GM21737 (cell line): ENCODE data around the gene RALGPS1.
"Not testable (repeated sequence)": the region's sequence is repeated elsewhere in the genome, so short reads cannot be mapped to it uniquely, and the experiment has no call there.

Source experiments
- ATAC-seq: cut with Tn5 transposase; IDR thresholded peaks from one replicate; pipeline ENCODE4 v1.9.1; 2021; ENCODE audit warnings: mild to moderate bottlenecking, moderate library complexity; ENCODE audit not compliant: unreplicated experiment

Gene RALGPS1

DNA sequence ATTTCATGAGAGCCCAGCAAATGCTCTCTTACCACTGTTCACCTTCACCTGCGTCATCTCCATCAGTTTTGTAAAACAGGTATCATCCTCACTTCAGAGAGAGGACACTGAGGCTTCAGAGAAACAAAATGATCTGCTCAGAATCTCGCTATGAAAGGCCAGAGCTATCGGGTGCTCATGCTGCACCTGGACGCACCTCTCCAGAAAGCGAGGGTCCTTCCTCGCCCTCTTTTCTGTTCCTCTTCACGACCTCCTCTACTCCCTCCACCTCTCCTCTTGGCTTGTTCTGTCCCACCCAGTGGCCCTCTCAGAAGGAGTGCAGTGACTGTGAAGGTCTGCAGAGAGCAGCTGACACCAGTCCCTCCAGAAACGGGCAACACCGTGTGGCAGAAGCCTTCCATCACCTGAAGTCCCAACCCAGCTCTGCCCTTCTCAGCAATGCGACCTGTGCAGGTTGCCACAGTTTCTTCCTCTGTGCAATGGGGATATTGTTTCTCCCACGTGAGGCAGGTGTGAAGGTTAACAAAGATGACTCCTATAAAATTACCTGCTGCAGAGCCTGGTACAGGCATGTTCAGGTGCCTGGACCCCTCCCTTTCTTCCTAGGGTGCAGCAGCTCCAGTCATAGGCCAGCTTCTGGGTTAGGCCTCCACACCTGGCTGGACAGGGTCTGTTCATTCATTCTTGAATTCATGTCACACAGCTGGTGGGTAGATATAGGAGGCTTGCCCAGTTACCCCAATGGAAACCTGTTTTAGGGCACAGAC lies 253.2 kb downstream of the RALGPS1 start:
- ATAC-seq: no peak

DNA sequence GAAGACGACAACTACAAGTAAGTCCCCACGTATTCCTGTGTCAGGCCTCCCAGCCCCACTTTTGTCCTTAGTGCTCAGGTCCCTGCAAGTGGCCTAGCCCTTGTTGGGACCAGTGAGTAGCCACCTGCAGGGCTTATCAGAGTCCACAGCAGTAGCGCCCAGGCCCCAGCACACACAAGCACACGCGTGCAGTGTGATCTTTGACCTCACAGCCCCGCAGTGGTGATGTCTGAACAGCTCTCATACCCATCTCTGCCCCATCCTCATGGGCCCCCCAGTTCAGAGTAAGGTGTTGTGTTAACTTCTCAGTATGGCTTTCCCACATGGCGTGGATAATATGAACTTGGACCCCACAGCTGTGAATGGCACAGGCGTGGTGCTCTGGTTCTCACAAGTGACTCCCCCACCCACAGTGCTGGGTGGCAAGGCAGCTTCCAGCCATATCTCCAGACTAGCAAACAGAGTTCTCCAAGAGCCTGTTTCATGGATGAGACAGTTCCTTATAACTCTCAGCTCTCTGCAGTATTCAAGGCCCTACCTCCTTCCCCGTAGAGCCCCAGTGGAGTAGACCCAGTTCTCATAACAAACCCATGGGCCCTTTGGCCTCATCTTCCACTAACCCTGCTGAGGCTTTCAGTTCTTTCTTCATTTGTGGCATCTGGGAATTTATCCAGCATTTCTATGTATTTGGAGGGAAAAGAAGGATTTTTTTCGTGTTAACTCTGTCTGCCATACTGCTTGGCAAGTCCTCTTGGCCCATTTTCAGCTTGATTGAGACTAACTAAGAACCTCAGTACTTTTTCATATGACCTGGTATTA lies 254.4 kb downstream of the RALGPS1 start:
- no peak for ATAC-seq

DNA sequence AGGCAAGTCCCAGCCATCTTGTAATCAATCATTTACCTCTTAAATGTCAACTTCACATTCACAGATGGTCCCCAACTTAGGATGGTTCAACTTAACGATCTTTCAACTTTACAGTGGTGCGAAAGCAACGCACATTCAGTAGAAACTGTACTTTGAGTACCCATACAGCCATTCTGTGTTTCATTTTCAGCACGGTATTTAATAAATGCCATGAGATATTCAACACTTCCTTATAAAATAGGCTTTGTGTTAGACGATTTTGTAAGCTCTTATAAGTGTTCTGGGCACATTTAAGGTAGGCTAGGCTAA lies 254.9 kb downstream of the RALGPS1 start:
- ATAC-seq: no peak

DNA sequence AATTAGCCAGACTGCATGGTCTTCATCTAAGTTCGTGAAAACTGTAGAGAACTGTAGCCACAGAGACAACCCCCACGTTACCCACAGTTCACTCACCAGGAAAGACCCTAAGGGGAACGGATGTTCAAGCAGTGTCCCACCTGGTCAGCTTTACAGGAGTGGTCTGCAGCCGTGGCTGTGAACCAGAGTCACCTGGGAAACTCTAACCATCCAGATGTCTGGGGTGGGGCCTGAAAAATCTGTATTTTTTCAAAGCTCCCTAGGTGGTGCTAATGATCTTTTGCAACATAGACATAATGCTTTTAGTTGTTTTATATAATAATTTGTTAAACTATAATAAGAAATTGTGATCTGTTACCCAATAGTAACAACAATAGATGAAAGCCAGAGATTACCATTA lies 255.5 kb downstream of the RALGPS1 start:
- no peak for ATAC-seq

DNA sequence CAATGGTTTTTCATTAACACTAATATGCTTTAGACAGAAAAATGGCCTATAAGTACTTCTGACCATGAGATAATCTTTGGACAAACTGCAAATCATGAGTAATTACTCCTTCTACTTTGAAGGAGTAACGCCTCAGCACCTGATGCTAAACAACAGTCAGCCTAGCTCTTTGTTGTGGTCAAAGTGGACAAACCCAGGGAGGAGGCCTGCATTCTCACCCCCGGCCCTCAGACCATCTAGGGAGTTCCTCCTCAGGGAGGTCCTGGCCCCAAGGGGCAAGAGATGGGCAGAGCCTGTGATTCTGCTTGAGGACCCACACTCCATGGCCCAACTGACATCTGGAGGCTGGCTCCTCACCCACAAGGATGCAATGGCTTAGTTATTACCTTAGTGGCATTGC lies 256.1 kb downstream of the RALGPS1 start:
- ATAC-seq: no peak

DNA sequence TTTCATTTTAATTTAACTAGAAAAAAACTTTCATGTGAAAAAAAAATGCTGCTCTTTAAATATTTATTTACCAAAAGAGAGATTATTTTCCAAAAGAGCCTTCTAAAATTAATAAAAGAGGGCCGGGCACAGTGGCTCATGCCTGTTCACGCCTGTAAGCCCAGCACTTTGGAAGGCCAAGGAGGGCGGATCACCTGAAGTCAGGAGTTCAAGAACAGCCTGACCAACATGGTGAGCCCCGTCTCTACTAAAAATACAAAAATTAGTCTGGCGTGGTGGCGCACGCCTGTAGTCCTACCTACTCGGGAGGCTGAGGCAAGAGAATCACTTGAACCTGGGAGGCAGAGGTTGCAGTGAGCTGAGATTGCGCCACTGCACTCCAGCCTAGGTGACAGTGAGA lies 256.8 kb downstream of the RALGPS1 start:
- not testable (repeated sequence) for ATAC-seq

DNA sequence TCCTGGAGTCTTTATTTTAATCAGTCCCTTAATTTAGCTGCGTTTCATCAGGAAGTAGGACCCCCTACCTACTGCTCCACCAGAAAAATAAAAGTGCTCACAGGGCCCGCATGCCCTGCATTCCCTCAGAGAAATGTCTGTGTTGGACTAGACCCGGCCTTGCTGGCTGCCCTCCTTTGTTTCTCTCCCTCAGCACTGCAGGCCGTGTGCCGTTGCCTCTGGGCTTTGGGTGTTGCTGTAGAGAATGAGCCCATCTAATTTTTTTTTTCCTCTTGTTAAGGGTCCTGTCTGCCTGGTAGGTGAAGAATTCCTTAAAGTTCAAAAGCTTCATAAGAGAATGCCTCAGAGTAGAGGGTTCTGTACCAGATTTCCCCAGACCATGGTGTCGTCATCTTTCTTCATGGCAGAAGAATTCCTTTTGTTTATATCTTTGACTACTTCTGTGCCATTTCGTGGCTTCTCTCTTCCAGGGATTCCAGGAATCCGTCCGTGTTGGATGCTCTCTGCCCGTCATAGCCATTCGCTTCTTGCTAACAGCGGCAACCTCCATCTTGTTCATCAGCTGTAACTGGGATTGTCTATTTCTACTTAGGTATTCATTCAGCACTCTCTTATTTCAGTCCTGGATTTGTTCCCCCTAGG lies 257.6 kb downstream of the RALGPS1 start:
- no peak for ATAC-seq

DNA sequence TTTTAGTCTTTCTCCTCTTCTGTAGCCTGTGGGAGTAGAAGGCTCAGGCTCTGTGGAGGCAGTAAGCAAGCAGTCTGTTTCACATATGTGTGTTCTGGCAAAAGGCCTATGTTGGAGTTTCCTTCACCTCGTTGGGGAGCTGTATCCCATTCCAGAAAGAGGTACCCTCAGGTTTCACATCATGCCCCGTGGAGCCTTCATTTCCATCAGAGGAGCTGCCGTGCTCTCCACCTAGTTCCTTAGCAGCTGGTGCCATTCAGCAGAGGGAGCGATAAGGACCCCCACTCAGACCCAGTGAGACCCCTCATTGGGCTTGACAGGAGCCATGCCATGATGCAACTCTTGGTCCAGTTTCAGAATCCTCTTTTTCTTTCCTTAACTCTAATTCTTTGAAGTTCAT lies 258.5 kb downstream of the RALGPS1 start:
- ATAC-seq: no peak

DNA sequence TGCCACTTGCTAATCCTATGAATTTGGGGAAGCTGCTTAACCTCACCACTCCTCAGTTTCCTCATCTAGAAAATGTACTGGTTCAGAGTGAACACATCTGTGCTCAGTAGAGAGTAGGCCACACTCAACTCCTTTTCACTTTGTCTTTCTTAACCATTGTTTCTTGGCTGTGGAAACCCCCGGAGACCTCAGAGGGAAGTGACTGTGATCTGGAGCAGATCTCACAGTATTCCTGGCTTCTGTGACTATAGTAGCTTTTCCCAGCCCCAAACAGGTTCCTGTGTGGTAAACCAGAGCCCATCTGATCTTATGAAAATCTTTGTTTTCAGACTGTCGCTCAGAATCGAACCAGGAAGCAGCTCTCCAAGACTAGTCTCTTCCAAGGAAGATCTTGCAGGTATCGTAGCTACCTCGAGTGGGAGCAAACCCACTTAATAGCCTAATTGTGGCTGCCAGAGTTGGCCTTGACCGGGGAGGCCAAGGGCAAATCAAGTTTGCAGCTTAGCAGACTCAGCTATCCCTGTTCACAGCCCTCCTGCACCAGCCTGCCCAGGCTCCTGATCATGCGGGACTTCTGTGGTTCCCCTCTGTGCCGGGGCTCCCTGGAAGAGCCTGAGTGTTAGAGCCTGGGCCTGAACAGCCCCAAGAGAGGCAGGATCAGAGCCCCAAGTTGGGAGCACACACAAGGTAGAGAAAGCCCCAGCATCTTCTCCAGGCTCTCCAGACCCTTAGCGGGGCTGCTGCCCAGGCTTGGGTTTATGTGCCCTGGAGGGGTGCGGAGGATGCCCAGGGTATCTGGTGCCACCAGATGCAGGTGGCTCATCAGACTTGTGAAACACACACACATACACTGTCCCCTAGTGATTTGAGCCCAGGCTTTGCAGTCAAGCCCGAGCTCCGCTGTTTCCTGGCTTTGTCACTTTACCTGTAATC lies 260.1 kb downstream of the RALGPS1 start:
- ATAC-seq: no peak

DNA sequence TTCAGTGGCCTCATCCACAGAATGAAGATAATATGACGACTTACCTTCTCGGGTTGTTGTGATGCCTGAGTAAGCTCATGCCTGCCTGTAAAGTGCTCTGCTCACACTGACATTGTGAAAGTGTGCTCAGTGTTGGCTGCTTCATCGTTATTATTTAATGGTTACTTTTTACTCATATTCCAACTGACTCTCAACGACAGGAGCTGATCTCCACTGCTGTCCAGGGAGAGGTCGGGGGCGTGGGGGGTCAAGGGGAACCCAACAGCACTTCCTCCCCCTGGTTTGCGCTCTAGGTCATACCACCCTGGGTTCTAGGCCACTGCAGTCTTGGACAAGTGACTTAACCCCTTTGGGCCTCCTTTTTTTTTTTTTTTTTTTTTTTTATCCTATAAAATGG lies 260.7 kb downstream of the RALGPS1 start:
- ATAC-seq: no peak

DNA sequence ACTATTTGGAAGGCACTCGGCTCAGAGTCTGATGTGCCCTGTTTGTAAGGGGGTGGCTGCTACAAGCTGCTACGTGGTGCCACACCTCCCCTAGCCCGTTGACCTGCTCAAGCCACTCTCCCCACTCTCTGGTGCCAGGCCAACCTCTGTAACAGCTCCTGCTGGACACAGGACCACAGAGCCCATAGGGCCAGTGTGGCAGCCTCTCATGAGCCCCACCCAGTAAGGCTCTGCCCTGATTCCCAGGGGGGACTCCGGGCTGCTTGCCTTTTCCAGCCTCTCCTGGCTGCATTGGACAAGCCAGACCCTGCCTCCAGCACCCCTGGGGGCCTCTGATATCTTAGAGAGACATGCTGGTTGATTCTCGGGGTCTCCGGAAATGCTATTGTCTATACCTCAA lies 261.2 kb downstream of the RALGPS1 start:
- ATAC-seq: no peak

DNA sequence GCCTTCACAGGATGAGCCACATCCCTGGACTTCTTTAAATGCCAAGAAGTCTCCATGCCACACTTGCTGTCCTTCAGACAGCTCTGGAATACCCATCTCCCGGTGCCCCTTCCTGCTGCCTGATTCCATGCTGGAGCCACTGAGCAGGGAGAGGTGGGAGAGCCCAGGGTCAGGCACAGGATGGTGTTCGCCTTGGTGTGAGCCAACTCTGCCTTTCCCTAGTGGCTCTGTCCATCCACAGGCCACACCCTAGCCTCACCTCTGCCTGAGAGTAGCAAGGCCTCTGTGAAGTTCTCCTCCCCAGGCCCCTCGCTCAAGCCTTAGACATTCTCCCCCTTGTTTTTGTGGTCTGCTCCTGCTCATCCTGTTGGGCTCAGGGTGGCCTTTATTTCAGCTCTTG lies 262.0 kb downstream of the RALGPS1 start:
- ATAC-seq: no peak

DNA sequence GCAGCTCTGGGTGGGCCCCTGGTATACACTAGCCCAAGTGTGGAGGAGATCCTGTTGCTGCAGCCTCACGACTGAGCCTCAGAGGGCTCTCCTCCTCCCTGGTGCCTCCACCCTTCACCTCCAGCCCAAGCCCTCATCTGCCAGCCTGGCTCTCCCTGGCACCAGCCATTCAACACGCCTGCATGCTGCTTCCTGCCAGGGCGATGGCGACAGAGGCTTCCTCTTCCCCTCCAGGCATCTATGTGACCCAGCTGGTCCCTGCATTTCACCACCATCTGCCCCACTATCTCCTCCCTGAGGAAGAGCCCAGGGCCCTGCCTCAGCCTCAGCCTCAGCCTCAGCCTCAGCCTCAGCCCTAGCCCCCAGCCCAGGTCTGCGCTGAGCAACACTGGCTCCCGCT lies 262.6 kb downstream of the RALGPS1 start:
- ATAC-seq: no peak

DNA sequence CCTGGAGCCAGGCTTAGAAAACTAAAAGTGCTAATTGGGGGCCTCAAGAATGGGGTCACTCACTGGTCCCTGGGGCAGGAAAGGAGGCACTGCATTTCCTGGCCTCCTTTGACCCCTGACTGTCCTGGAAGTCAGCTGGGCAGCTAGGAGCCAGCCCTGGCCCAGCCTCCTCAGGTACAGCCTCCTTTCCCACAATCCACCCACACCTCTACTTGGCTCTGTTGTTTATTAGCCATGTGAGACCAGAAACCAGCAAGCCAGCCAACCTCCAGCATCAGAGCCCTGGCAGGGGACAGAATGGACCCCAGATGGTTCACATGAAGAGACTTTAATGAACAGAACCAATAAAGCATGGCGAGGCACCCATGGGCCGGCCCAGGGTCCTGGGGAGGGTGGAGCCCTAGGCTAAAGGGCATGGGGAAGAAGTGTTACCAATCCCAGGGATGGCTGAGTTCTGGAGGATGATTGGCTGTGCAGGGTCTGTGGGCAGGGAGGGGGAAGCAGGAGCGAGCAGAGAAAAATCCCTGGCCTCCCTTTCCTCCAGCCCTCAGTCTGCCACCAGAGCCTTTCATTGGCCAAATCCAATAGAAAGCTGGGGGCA lies 263.2 kb downstream of the RALGPS1 start:
- no peak for ATAC-seq

DNA sequence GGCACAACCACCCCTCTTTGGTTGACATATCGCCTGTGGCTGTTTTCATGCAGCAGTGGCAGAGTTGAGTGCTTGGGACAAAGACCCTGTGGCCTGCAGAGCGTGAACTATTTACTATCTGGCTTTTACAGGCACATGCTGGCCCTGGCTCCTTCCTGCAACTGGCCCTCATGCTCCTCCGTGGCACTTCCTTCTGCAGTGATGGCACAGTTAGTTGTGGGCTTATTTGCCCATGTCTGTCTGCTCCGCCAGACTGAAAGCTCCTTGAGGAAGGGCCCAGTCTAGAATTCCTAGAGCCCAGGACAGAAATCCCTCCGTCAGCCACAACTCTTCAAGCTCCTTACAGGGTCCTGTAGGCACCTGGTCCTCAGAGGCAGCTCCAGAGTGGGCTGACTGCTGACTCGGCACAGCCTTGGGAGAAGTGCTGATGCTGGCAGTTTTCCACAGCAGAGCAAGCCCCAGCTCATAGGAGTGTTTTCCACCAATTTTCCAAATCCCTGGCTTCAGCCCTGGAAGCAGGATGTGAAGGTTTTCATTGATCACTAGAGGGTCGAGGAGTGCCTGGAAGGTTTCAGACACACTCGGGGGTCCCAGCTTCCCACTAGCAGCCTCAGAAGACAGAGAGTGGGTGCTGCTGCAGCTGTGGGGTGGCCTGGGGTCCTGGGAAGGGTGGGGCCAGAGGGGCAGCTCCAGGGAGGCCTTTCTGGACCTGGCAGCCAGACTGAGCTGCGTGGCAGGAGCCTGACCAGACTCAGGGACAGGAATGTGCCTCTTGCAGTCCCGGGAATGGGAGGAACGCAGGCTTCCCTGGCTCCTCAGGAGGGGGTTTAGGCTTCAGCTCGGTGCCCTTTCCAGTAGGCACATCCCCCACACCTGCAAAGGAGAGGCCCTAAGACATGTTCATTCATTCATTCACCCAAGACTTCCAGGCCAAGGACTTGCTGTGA lies 264.4 kb downstream of the RALGPS1 start:
- no peak for ATAC-seq

DNA sequence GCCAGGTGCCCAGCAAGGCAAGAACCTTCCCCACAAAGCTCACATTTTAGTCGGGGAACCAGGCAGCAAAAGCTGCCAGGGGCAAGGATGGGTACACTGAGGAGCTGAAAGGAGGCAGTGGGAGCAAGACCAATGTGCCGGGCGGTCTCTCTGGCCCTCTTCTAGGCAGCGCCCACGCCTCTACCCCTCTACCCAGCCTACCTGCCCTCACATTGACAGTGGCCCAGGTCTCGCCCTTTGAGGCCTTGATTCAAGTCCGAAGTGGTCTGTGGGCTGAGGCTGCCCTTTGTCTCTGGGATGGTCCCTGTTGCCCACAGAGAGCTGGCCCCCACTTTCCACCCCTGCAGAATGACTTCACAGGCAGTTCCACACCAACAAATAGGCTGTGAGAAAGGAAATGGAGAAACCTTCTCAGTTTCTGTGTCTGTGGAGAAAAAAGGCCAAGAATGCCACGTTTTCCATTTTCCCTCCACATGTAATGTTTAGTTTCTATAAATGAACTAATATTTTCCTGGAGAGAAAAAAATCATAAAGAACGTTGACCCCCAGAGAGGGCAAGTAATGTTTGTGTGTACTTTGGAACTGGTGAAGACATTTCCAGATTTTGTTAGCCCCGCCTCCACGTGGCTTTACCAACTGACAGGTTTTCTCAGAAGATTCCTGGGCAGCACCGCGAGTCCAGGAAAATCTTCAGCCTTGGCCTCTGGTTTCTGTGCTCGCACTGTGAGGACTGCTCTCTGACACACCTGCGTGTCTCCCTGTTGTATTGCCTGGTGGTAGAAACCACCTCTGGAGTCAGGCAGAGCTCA lies 265.3 kb downstream of the RALGPS1 start:
- ATAC-seq: no peak

DNA sequence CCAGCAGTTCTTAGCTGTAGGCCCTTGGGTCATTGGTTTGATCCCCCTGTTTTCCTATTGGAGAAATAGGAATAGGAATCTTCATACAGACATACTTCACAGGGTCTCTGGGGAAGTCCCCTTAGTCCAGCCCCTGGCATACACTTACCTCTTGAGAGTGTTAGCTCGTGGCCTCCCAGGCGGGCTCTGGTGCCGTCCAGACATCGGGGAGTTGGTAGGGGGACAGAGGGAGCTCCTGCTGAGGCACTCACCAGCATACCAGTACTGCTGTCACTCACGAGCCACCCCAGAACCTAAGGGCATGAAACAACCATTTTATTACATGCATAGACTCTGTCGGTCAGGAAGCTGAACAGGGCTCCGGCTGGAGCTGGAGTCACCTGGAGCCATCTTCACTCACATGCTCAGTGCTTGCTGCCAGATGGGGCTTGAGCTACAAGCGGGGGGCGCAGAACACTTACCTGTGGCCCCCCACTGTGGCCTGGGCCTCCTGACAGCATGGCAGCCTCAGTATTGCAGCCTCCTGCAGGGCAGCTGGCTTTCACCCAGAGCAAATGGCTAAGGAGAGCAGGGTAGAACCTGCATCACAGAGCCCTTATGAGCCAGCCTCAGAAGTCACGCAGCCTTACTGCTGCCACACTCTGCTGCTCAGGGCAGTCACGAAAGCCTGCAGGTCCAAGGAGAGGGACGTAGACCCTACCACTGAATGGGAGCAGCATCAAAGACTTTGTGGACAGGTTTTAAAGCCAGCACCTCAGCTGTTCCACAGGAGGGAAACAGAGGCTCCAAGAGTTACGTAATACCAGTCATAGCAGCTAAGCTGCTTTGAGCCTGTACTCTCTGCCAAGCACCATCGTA lies 266.1 kb downstream of the RALGPS1 start:
- ATAC-seq: no peak

DNA sequence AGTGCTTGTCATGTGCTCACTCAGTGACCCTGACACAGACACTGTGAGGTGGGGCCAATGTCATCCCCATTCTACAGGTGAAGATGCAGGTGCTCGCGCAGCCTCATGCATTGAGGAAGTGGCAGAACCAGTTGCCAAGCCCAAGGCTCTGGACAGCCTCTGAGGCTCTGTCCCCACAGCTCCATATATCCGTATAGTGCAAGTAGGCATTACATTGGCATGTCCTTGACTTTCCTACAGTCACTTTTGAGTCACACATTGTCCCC lies 266.7 kb downstream of the RALGPS1 start:
- no peak for ATAC-seq
